ENCODE data around the gene CEP70.
"Not testable (repeated sequence)": the region's sequence is repeated elsewhere in the genome, so short reads cannot be mapped to it uniquely, and the experiment has no call there.

CEP70 gene

DNA sequence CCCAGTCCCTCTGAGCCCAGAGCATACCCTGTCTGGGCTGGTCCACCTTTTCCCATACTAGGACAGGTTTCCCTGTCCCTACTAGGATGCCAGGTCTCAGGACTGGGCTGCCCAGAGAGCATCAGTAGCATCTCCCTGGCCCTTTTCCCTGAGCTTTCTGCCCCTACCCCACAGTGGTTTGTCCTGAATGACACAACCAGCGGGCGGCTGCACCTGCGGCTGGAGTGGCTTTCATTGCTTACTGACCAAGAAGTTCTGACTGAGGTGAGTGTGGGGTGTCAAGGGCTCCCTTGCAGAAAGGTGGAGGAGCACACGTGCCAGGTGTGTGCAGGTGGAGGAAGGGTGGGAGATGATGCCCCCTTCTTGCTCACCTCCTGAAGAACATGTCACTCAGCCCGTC, 126.1 kb downstream of the CEP70 start:
- DNase-seq: no peak

DNA sequence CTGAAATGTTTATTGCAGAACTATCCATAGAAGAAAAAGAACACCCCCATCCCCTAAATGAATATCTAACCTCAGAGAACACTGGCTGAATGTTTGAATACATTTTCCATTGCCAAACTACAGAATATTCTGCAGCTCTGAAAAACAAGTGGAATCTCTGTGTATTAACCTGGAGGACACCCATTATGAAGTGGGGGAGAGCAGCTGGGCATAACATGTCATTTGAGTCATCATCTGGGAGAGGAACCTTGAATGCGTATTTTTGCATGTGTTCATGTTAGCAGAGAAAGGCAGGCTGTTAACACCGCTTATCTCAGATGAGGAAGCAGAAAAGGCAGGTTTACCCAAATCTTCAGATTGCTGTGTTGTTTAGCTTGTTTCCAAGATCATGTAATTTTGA, 128.1 kb downstream of the CEP70 start:
- DNase-seq: no peak

DNA sequence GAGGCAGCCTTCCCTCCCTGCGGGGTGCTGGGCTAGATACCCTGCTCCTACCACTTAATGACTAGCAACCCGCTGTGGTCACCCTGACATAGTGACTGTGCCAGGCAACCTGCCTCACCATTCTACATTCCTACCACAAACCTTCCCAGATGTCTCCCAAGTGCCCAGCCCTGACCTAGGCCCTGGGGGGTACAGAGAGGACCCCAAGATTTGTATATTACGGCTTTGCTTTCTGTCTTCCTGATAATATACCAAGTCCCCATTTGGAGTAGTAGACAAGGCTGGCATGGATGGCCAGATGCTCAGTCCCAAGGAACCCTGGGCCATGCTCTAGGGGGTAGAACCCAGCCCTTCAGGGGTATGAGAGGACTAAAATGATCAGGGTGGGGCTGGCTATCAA, 128.6 kb downstream of the CEP70 start:
- no peak for DNase-seq

DNA sequence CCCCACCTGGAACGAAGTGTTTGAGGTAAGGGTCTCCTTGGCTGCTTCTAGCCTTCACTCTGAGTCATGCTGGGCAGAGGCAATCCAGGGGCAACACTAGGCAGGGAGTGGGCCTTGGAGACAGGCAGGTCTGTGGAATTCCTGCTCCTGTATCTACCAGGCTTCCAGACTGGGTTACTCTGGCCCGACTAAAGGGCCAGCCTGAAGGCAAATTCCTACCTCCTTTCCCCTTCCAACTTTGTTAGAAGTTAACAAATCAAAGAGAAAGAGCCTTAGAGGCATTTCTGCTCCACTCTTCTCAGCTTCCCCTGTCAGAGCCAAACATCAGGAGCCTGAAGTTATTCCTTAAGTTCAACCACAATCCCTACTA, 129.6 kb downstream of the CEP70 start:
- DNase-seq: no peak

DNA sequence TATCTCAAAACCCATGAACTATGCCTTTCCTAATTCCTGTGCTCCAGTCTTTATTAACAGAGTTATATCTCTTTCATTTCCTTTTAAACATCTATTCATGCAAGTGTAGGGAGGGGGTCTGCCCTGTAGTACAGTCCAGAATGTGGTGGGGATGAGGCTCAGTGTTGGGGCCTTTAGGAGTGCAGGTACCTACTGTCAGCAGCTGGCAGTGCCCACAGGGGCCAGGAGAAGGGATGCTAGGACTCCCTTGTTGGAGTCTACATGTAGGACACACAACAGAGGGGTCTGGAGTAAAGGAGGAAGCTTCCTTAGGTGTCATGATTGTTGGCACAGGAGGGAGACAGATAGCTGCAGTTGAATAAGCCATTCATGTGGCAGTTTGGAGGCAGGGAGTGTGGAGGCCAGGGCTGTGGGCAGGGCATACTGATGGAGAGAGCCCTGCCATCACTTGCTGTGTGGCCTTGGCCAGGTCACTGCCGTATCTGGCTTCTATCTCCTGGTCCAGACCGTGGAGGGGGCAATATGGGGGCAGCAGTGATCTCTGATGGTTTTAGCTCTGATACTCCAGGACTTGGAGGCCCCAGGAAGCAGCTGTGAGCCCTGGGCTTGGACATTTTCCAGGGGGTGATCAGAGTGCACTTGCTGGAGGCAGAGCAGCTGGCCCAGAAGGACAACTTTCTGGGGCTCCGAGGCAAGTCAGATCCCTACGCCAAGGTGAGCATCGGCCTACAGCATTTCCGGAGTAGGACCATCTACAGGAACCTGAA, 130.2 kb downstream of the CEP70 start:
- no peak for DNase-seq

DNA sequence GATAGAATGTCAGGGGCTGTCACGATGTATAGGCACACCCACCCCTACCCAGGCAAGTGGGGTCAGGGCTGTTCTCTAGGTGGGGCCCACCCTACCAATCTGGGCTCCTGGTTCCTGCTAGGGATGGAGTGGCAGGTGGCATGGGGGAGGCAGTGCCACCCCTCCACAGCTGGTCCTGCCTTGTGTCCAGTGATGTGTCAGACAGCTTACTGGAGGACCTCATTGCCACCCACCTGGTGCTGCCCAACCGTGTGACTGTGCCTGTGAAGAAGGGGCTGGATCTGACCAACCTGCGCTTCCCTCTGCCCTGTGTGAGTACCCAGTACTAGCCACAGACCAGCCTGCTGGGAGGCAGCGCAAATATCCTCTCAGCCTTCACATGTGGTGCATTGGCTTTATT, 132.2 kb downstream of the CEP70 start:
- DNase-seq: no peak

DNA sequence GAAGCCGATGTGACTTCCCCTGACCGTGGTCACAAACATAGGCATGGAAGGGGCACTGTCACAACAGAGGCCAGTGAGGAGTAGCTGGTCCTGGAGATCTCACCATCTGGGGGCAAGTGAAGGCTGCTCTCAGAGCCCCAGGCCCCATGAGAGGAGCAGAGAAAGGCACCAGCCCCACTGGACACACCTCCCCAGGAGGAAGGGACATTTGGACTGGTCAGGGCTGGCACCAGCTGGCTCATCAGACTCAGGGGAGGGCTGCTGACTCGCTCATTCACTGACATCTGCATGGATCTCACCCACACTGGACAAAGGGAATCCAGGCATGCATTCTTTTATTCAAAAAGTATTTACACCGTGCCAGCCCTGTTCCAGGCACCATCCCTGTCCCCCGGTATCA, 132.8 kb downstream of the CEP70 start:
- no peak for DNase-seq

DNA sequence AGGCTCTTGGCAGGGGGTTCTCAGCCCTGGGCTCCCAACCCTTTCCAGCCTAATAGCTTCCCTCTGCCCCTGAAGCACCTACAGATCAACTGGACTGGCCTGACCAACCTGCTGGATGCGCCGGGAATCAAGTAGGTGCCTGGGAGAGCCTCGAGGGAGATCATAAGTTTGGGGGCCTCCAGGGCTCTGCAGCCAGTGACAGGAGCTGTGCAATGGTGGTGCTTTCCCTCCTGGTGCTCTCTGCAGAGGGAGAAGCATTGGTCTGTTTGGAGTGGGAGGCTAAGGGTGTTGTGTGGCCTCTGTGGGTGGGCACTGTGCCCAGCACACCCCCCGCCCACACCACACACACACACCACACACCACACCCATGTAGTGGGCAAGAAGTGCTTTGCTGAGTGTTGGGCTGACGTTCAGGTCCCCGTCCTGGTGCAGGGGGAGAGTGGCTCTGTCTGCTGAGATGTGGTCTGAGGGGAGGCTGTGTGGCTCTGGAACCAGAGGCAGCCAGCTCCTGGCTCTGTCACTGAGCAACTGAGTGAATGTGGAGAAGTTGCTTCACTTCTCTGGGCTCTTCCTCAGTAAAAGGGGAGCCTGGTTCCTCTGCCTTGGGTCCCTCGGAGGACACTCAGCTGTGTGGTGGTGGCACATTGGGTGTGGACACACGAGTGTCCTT, 133.4 kb downstream of the CEP70 start:
- DNase-seq: no peak

DNA sequence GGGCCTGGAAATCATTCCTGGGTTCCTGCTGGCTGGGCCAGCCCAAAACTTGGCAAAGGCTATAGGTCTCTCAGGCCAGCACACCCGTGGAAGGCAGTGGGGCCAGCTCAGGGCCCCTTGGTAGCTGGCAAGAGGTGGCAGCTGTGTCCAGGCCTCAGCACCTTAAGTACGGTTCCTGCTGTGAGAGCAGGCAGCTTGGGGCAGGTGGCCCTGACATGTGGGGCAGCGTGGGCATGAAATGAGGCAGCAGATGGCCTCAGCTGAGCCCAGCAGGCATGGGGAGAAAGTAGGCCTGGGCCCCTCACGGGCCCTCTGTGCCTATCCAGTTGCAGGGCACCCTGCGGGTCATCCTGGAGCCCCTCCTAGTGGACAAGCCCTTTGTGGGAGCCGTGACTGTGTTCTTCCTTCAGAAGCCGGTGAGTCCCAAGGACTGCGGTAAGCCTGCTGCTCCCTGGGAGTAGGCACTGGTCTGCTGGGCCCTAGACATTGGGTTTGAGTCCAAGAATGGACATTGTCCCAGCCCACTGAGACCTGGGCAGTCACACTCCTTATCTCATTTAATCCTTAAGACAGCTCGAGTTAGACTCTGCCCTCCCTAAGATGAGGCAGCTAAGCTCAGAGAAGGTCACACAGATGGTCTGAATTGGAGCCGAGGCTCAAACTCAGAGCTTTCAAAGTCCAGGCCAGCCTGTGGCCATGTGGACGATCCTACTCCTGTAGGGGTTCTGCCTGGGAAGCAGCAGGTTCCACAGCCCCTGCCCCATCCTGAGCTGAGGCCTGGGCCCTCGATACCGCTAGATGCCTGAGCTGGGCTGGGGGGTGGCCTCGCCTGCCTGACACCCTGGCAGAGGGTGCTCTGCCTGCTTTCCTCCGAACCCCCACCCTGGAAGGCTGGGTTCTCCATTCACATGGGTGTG, 134.2 kb downstream of the CEP70 start:
- no peak for DNase-seq

DNA sequence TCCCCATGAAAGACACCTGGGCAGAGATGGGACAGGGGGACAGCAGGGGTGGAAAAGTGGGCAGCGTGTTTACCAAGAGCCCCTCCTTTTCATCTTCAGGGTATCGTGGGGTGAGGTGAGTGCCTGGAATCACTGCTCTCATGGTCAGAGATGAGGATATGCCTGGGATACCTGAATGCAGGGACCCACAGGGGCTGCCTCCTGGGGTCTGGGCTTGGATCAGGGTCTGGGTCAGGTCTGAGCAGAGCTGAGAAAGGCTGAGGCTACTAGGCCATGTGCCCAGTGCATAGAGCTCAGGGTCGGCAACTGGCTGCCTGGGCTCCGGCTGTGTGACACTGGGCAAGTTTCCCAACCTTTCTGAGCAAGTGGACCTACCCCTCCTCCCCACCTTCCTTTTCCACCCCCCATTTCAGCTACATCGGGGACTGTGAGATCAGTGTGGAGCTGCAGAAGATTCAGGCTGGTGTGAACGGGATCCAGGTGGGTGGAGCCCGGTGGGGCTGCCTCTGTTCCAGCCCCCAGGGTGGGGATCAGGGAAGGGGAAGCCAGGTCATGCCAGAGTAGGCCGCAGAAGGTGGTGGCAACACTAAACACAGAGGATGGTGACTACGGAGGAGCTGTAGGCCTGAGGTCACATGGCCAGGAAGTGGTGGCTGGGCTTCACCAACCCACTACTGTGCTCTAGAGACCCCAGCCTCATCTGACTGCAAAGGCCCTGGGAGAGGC, 135.1 kb downstream of the CEP70 start:
- DNase-seq: no peak

DNA sequence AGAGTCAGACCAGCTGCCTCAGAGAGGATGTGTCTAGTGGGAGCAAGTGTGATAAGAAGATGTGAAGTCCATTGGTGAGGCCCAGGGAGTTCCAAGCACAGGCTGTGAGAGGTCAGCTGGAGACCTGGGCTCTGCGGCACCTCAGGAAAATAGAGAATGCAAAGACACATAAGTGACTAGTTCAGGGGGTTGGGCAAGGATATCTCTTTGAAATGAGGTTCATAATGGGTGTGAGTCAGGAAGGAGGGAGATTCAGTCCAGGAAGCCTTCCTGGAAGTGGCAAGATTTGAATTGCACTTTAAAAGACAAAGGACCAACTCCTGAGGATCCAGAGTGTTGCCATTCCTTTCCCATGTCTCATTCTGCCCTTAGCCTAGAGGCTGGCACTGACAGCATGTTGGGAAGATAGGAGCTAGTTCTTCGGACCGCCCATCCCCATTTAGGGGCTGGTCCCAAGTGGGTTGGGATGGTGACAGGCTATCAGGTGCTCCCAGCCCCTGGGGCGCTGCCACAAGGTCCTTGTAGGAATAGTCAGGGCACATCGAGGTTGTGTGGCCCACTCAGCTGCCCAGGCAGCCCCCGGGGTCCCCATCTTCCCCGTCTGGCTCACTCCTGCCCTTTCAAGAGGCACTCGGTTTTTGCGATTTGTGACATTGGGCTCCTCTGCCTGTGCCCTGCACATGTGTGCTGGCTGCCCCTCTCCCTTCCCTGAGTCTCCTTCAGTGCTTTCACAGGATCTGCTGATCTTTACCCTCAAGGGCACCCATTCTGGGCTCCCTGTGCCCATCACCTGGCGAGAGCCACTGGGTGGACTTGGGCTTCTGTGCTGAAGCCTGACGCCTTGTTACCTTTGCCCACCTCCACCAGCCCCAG, 136.0 kb downstream of the CEP70 start:
- no peak for DNase-seq

DNA sequence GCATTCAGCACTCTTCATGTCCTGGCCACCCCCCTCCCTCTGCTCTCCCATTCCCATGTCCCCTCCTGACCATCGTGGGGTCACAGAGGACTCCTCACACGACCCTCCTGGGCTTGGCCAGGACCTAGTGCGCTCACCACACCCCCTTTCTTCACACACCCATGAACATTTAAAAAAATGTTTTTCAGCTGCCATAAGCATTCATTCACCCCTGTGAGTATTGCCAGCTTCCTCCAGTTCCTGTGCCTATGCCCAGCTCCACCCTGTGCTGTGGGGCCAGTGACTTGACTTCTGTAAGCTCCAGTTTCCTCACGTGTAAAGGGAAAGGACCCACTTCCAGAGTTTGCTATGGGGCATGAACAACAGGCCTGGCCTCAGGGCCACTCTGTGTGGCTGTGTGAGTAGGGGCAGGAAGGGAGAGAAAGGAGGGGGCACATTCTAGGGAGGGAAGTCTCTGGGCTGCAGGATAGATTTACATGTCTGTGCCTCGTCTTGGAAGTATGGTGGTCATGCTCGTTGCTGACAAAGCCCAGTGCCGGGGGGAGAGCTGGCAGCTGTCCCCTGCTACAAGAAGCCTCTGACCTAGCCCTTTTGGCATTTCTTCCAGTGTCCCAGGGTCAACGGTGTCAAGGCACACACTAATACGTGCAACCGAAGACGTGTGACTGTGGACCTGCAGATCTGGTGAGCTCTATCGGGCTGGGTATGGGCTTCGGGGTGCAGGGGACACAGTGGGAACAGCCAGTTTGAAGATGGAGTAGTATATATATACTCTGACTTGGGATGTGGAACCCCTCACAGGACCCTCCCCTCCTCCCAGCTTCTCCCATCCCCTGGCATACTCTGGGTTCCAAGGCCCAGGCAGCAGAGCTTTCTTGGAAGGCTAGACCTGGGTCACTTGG, 136.8 kb downstream of the CEP70 start:
- no peak for DNase-seq

DNA sequence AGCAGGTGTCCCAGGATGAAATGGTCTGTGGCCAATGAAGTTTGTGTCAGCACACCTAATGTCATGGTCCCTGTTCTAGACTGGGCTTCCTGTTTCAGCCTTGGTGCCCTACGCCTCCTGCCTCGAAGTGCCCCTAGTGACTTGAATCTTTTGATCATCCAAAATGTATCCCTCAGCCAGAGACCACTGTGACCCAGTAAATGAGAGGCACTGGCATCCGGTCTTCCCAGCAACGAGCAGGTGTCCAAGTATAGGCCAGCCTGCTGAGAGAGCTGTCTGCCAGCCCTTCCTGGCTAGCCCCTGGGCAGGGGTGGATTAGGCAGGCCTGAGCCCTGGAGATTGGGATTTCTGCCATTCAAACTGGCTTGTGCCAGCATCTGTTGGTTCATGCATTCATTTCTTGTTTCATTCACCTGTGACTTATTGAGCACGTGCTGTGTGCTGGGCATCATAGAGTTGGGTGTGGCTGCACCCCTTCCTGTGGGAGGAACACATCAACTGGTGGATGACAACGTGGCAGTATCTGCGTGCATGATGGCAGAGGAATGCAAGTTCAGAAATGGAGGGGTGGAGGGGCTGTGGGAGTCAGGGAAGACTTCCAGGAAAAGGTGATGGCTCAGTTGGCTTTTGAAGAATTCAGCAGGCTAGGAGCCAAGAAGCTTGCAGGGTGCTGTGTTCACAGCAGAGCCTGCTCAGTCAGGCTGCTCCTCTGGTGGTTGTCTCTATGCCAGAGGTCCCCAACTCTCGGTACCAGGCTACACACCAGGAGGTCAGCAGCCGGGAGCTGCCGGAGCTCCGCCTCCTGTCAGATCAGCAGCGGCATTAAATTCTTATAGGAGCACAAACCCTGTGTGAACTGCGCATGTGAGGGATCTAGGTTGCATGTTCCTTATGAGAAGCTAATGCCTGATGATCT, 138.0 kb downstream of the CEP70 start:
- DNase-seq: no peak

DNA sequence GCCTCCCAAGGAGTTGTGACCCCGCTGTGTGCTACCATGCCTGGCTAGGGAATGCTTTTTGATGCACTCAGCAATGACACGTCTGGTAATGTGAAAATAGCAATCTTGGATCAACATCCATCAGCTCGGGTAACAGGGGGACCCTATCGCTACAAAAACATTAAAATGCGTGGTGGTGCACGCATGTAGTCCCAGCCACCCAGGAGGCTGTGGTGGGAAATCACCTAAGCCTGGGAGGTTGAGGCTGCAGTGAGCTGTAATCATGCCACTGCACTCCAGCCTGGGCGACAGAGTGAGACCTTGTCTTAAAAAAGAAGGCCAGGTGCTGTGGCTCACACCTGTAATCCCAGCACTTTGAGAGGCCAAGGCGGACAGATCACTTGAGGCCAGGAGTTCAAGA, 140.1 kb downstream of the CEP70 start:
- not testable (repeated sequence) for DNase-seq

DNA sequence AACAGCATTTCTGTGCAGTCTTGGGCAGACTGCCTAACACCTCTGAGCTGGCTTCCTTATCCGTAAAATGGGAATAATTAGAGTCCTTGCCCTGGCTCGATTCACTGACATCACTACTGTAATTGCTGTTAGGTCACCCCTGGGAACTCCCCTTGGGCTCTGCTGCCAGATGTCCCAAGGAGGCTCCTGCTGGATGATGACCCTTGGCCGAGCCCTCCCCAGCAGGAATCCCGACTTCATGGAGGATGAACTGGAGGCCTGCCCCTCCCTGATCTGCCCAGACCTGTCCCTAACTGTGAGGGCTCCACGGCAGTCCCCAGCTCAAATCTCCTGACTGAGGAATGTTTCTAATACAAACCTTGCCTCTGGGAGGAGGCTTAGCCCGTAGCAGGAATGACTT, 141.6 kb downstream of the CEP70 start:
- no peak for DNase-seq

DNA sequence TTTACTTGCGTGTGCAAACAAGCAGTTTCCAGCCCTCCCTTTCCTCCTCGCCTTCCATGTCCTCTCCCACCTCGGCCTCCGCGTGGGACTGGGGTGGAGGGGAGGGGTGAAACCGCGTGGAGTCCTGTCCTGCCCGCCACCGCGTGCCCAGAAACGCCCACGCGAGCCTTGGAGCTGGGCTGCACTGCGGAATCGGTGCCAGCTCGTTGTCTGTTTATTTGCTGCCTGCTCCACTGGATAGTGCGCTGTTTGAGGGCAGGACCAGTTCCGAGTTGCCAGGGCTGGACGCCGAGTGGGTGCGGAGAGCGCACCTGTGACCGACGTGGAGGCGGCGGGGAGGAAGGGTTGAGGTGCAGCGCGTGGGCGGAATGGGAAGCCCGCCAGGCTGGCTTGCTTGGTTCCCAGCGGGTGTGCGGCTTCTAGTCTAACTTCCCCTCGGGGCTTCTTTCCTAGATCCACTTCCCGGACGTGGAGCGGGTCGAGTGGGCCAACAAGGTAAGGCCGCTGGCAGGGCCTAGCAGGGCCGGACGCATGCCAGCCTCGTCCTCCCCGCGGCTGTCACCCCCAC, 142.4 kb downstream of the CEP70 start:
- DNase-seq: no peak

DNA sequence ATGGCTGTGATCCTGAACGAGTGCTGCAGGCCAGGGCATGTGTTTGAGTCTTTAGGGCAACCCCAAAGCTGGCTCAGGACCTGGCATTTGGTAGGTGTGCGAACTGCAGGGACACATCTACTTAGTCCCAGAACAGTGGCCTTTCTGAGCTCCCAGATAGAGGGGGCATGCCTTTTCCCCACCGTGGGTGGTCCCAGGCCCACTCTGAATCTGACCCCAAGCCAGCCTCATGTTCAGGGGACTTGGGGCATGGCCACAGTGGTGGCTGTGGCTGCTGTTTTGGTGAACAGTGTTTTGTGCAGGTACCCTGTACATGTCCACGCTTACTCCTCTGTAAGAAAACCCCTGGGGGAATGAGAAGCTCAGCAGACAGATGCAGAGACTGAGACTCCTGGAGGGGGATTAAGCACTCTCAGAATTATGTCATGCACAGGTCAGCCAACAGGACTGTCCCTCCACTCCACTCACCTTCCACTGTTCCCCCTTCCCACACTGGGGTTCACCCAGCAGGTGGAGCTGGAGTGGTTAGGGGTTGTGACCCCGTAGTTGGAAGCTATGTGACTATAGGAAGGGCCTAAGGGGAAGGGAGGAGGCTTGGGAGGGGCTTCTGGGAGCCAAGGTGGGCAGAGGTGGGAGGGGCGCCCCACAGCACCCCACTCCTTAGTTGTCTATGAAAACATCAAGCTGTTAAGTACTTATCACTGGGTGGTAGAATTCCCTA, 143.2 kb downstream of the CEP70 start:
- no peak for DNase-seq

DNA sequence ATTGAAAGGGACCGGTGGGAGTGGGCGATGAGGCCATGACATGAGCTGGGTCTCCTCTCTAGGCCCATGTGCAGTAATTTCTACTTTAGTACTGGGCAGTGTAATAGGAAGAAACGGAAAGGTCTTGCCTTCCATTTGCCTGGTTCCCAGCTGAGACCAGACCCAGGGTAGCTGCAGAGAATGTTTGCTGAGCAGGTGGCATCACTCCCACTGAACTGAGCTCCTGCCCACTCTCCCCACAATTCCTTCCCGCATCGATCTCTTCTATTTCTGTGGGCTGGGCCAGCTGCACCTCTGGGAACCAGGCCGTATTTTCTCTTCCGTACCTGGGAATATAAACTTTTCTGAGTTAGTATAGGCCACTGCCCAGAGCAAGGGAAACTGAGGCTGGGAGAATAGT, 143.9 kb downstream of the CEP70 start:
- DNase-seq: no peak

DNA sequence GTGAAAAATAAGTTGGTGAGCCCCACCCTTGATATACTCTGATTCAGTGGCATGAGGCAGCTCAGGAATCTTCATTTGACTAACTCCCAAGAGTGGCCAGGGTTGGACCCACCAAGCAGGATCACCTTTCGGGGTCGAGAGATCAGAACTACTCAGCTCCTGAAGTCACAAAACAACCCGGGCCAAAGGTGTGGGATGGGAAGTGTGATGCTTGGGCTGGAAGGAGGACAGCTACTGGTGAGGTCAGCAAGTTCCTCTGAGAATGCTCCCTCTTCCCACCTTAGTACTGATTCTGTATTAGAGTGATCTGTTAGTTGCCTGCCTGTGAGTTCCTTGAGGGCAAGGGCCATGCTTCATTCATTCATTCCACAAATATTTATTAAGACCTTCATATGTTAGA, 144.6 kb downstream of the CEP70 start:
- no peak for DNase-seq
